HCT116 (cell line): ENCODE measurements around the gene PLCB4. TPM values are rescaled to one million over a fixed set of nuclear protein-coding genes. Genes with fewer than 3 reads are reported as not detected.

Experiments
- ATAC-seq: fragments of 200-7000 bp; cut with Tn5 transposase; 2 replicates; pipeline ENCODE4 v1.9.1; 2020; ENCODE audit warnings: mild to moderate bottlenecking, moderate library complexity
- BruUV-seq: library from RNA; stranded (reverse); fragments of 400-500 nt; replicated peaks from 2 replicates; lab custom pipeline; 2021; lab: Mats Ljungman, UMichigan
- CTCF ChIA-PET: fragments of 300-600 bp; sonication (Branson Sonifier 250); formaldehyde crosslinking; loops from one replicate; lab custom pipeline; 2021; ENCODE audit warnings: antibody characterized with exemption; lab: Charles Lee
- POLR2A ChIA-PET: fragments of 300-600, 350-600 bp; sonication (Branson Sonifier 250); formaldehyde crosslinking; loops from one replicate; lab custom pipeline; 2021; ENCODE audit warnings: antibody characterized with exemption; lab: Charles Lee
- RAD21 ChIA-PET, 2 experiments: fragments of 300-600 bp; sonication (Branson Sonifier 250); formaldehyde crosslinking; loops; one replicate each; lab custom pipeline; 2023; ENCODE audit warnings: low total read pairs in 2 of 2; ENCODE audit not compliant: uncharacterized antibody in 2 of 2, unreplicated experiment in 2 of 2, low non-redundant PET in 1 of 2; lab: Charles Lee
- DNase-seq: peaks from one replicate; pipeline ENCODE4 v3.0.0-alpha.2; 2010; ENCODE audit warnings: low read depth, low spot score
- H2AFZ ChIP-seq: fragments of 200-600 bp; shearing (Covaris generic), sonication (generic); 2 replicates; pipeline ENCODE4 v1.6.1; 2017; ENCODE audit warnings: low read depth, mixed run types, mixed read lengths, antibody characterized with exemption, low read length; ENCODE audit not compliant: poor library complexity, severe bottlenecking
- H3K27ac ChIP-seq: 2 replicates; pipeline ENCODE4 v1.5.1; 2012; ENCODE audit warnings: low read depth, low read length
- H3K27me3 ChIP-seq: fragments of 200-600 bp; sonication (generic); 2 replicates; pipeline ENCODE4 v1.6.1; 2016; ENCODE audit warnings: mixed run types, low read length, mixed read lengths; ENCODE audit not compliant: insufficient read depth
- H3K36me3 ChIP-seq, 2 experiments: fragments of 200-500 bp in 1 of 2; fragments of 200-600 bp in 1 of 2; sonication (Bioruptor generic) in 1 of 2; sonication (generic) in 1 of 2; 2 replicates each; pipeline versions ENCODE4 v1.5.1 to v1.6.1; 2014 to 2016; ENCODE audit warnings: low read length in 2 of 2, inconsistent platforms in 1 of 2, mixed read lengths in 1 of 2, mixed run types in 1 of 2; ENCODE audit not compliant: insufficient read depth in 2 of 2, control insufficient read depth in 1 of 2
- H3K4me1 ChIP-seq, 2 experiments: fragments of 200-600 bp in 1 of 2; sonication (generic) in 1 of 2; 2 replicates each; pipeline versions ENCODE4 v1.5.1 to v1.6.1; 2012 to 2017; ENCODE audit warnings: low read length in 2 of 2, inconsistent platforms in 1 of 2, mild to moderate bottlenecking in 1 of 2, mixed read lengths in 1 of 2, mixed run types in 1 of 2, moderate library complexity in 1 of 2; ENCODE audit not compliant: insufficient read depth in 2 of 2, control insufficient read depth in 1 of 2
- H3K4me2 ChIP-seq: fragments of 200-600 bp; sonication (generic); 2 replicates; pipeline ENCODE4 v1.6.1; 2017; ENCODE audit warnings: mixed run types, low read length, mixed read lengths
- H3K4me3 ChIP-seq, 2 experiments: fragments of 200-600 bp in 1 of 2; sonication (generic) in 1 of 2; replicated peaks in 1 of 2; 2 replicates each; pipeline ENCODE4 v1.5.1; 2011 to 2016; ENCODE audit warnings: low read length in 2 of 2, control low read depth in 1 of 2, low read depth in 1 of 2, mild to moderate bottlenecking in 1 of 2, mixed read lengths in 1 of 2, mixed run types in 1 of 2
- H3K79me2 ChIP-seq: fragments of 200-600 bp; sonication (generic); 2 replicates; pipeline ENCODE4 v1.6.1; 2017; ENCODE audit warnings: mild to moderate bottlenecking, mixed run types, low read length, moderate library complexity, mixed read lengths; ENCODE audit not compliant: insufficient read depth
- H3K9ac ChIP-seq: fragments of 200-600 bp; sonication (generic); 2 replicates; pipeline ENCODE4 v1.6.1; 2016; ENCODE audit warnings: low read length, mixed read lengths
- H3K9me2 ChIP-seq: fragments of 200-600 bp; sonication (generic), shearing (Covaris generic); 2 replicates; pipeline ENCODE4 v1.6.1; 2017; ENCODE audit warnings: mixed run types, mild to moderate bottlenecking, moderate library complexity; ENCODE audit not compliant: insufficient read depth
- H3K9me3 ChIP-seq, 2 experiments: fragments of 200-500 bp in 1 of 2; fragments of 200-600 bp in 1 of 2; sonication (Bioruptor generic) in 1 of 2; sonication (generic) in 1 of 2; 2 replicates each; pipeline ENCODE4 v1.6.1; 2014 to 2017; ENCODE audit warnings: low read length in 2 of 2, mixed read lengths in 2 of 2, inconsistent platforms in 1 of 2, low read depth in 1 of 2, mild to moderate bottlenecking in 1 of 2, mixed run types in 1 of 2, moderate library complexity in 1 of 2; ENCODE audit not compliant: control insufficient read depth in 1 of 2, insufficient read depth in 1 of 2
- H4K20me1 ChIP-seq: fragments of 200-600 bp; sonication (generic), shearing (Covaris generic); 2 replicates; pipeline ENCODE4 v1.6.1; 2017; ENCODE audit warnings: mixed run types, mild to moderate bottlenecking, moderate library complexity; ENCODE audit not compliant: insufficient read depth
- CEBPB ChIP-seq: IDR thresholded peaks from 2 replicates; pipeline ENCODE4 v1.6.1; 2012; ENCODE audit warnings: low read depth
- EGR1 ChIP-seq: IDR thresholded peaks from 2 replicates; pipeline ENCODE4 v1.6.1; 2012; ENCODE audit warnings: low read depth
- ELF1 ChIP-seq: IDR thresholded peaks from 2 replicates; pipeline ENCODE4 v1.6.1; 2012; ENCODE audit warnings: low read depth, borderline replicate concordance
- EZH2 ChIP-seq: fragments of 200-600 bp; sonication (generic); IDR thresholded peaks from 2 replicates; pipeline ENCODE4 v1.6.1; 2017; ENCODE audit warnings: antibody characterized with exemption, mixed run types
- EZH2phosphoT487 ChIP-seq: fragments of 200-600 bp; IDR thresholded peaks from 2 replicates; pipeline ENCODE4 v1.6.1; 2018; ENCODE audit warnings: antibody characterized with exemption, borderline replicate concordance
- FOSL1 ChIP-seq: IDR thresholded peaks from 2 replicates; pipeline ENCODE4 v1.6.1; 2012; ENCODE audit warnings: low read depth
- JUND ChIP-seq: IDR thresholded peaks from 2 replicates; pipeline ENCODE4 v1.6.1; 2012
- POLR2AphosphoS5 ChIP-seq: IDR thresholded peaks from 2 replicates; pipeline ENCODE4 v1.6.1; 2011; ENCODE audit warnings: mild to moderate bottlenecking, low read depth, low read length, moderate library complexity
- RAD21 ChIP-seq: IDR thresholded peaks from 2 replicates; pipeline ENCODE4 v1.6.1; 2012; ENCODE audit warnings: low read depth, mild to moderate bottlenecking
- SP1 ChIP-seq: IDR thresholded peaks from 2 replicates; pipeline ENCODE4 v1.6.1; 2012; ENCODE audit warnings: low read depth
- SRF ChIP-seq: IDR thresholded peaks from 2 replicates; pipeline ENCODE4 v1.6.1; 2012; ENCODE audit warnings: low read depth
- TCF7L2 ChIP-seq: IDR thresholded peaks from 2 replicates; pipeline ENCODE4 v1.7.0; 2011; ENCODE audit warnings: borderline replicate concordance, inconsistent platforms; ENCODE audit not compliant: insufficient read depth, insufficient read length; ENCODE audit errors: extremely low read depth
- ZFX ChIP-seq: fragments of 450-650 bp; IDR thresholded peaks from 2 replicates; pipeline ENCODE4 v1.6.1; 2017
- intact Hi-C: fragments of 100-400 bp; cut with micrococcal nuclease; formaldehyde crosslinking; loops from 2 replicates; pipeline ENCODE4 v1.10.0; 2022
- total RNA-seq: library from RNA; stranded (reverse); gene quantifications from one replicate; pipeline ENCODE4 v1.2.1, GENCODE V29; 2021; ENCODE audit not compliant: unreplicated experiment
- TF ChIP-seq, protein P1 (sequence below), 3 experiments: fragments of 200-600 bp in 1 of 3; sonication (generic) in 1 of 3; IDR thresholded peaks in 2 of 3; conservative IDR thresholded peaks in 1 of 3; 2 replicates each; pipeline ENCODE4 v1.5.1; 2012 to 2017; ENCODE audit warnings: low read depth in 2 of 3, low read length in 2 of 3, antibody characterized with exemption in 1 of 3, borderline replicate concordance in 1 of 3, control low read depth in 1 of 3, mild to moderate bottlenecking in 1 of 3, mixed read lengths in 1 of 3, mixed run types in 1 of 3, moderate library complexity in 1 of 3; ENCODE audit not compliant: insufficient read depth in 1 of 3
- TF ChIP-seq, protein P2 (sequence below): IDR thresholded peaks from 2 replicates; pipeline ENCODE4 v1.6.1; 2011; ENCODE audit warnings: mild to moderate bottlenecking, low read length, moderate library complexity; ENCODE audit not compliant: insufficient replicate concordance; ENCODE audit errors: extremely low read depth
- TF ChIP-seq, protein P3 (sequence below): IDR thresholded peaks from 2 replicates; pipeline ENCODE4 v1.6.1; 2012; ENCODE audit warnings: low read depth

PLCB4 gene
- total RNA-seq, 1 experiment from 2014 or later = 2.5 TPM

DNA sequence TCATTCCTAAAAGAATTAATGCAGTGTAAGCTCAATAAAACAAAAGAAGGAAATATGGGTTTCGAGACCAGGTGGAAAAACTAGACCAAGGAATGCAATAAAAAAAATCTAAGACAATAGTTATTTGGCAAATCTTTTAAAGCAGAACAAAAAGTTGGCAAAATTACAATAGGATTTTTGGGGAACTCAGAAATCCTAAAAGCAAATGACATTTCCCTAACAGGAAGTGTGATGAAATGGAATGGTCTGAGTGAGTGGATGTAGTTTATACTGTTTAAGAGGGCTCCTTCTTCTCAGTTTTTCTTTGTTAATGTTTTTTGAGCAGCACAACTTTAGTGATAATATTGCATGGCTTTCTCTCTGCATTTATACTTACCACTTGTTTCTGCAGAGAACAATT is 190.0 kb downstream of the PLCB4 start:
- H3K36me3 ChIP-seq = no peaks in the 10 kb centered on the region

More for the DNA sequence above, 190.0 kb downstream of the PLCB4 start:
- DNase-seq = no peak
- ChIA-PET RAD21 (no interaction called here), POLR2A (no interaction called here), CTCF (no interaction called here)
- no peak for ATAC-seq
- Histone ChIP-seq H3K9me3 (no peaks in the 10 kb centered on the region), H3K4me2 (no peak overlapping the region), H3K4me1 (no peaks in the 10 kb centered on the region), H3K4me3 (no peak overlapping the region), H3K27me3 (no peaks in the 10 kb centered on the region), H4K20me1 (no peaks in the 10 kb centered on the region), H2AFZ (no peak overlapping the region), H3K79me2 (no peaks in the 10 kb centered on the region), H3K27ac (no peak overlapping the region), H3K9ac (no peak overlapping the region), H3K9me2 (no peaks in the 10 kb centered on the region)
- intact Hi-C loops = no loop called here
- BruUV-seq = no TSS peak
- TF ChIP-seq JUND (no peak), RAD21 (no peak), FOSL1 (no peak), POLR2AphosphoS5 (no peak), SP1 (no peak), EZH2 (no peak), EGR1 (no peak), CEBPB (no peak), ELF1 (no peak), EZH2phosphoT487 (no peak), TCF7L2 (no peak), SRF (no peak), ZFX (no peak)
- TF ChIP-seq, protein P1, sequence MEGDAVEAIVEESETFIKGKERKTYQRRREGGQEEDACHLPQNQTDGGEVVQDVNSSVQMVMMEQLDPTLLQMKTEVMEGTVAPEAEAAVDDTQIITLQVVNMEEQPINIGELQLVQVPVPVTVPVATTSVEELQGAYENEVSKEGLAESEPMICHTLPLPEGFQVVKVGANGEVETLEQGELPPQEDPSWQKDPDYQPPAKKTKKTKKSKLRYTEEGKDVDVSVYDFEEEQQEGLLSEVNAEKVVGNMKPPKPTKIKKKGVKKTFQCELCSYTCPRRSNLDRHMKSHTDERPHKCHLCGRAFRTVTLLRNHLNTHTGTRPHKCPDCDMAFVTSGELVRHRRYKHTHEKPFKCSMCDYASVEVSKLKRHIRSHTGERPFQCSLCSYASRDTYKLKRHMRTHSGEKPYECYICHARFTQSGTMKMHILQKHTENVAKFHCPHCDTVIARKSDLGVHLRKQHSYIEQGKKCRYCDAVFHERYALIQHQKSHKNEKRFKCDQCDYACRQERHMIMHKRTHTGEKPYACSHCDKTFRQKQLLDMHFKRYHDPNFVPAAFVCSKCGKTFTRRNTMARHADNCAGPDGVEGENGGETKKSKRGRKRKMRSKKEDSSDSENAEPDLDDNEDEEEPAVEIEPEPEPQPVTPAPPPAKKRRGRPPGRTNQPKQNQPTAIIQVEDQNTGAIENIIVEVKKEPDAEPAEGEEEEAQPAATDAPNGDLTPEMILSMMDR (IDR thresholded peaks at IDR 0.05 in 2 of 3, conservative IDR thresholded peaks at IDR 0.05 in 1 of 3; ENCODE audit: borderline replicate concordance in 1 of 3, insufficient read depth in 1 of 3, low read depth in 2 of 3, low read length in 2 of 3) = no peak
- TF ChIP-seq, protein P2, sequence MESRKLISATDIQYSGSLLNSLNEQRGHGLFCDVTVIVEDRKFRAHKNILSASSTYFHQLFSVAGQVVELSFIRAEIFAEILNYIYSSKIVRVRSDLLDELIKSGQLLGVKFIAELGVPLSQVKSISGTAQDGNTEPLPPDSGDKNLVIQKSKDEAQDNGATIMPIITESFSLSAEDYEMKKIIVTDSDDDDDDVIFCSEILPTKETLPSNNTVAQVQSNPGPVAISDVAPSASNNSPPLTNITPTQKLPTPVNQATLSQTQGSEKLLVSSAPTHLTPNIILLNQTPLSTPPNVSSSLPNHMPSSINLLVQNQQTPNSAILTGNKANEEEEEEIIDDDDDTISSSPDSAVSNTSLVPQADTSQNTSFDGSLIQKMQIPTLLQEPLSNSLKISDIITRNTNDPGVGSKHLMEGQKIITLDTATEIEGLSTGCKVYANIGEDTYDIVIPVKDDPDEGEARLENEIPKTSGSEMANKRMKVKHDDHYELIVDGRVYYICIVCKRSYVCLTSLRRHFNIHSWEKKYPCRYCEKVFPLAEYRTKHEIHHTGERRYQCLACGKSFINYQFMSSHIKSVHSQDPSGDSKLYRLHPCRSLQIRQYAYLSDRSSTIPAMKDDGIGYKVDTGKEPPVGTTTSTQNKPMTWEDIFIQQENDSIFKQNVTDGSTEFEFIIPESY = no peak
- TF ChIP-seq, protein P3, sequence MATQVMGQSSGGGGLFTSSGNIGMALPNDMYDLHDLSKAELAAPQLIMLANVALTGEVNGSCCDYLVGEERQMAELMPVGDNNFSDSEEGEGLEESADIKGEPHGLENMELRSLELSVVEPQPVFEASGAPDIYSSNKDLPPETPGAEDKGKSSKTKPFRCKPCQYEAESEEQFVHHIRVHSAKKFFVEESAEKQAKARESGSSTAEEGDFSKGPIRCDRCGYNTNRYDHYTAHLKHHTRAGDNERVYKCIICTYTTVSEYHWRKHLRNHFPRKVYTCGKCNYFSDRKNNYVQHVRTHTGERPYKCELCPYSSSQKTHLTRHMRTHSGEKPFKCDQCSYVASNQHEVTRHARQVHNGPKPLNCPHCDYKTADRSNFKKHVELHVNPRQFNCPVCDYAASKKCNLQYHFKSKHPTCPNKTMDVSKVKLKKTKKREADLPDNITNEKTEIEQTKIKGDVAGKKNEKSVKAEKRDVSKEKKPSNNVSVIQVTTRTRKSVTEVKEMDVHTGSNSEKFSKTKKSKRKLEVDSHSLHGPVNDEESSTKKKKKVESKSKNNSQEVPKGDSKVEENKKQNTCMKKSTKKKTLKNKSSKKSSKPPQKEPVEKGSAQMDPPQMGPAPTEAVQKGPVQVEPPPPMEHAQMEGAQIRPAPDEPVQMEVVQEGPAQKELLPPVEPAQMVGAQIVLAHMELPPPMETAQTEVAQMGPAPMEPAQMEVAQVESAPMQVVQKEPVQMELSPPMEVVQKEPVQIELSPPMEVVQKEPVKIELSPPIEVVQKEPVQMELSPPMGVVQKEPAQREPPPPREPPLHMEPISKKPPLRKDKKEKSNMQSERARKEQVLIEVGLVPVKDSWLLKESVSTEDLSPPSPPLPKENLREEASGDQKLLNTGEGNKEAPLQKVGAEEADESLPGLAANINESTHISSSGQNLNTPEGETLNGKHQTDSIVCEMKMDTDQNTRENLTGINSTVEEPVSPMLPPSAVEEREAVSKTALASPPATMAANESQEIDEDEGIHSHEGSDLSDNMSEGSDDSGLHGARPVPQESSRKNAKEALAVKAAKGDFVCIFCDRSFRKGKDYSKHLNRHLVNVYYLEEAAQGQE = no peak
